ENCODE results near the gene OR10Z1. TPM values are rescaled to one million over a fixed set of nuclear protein-coding genes. Genes with fewer than 3 reads are reported as not detected.

The OR10Z1 gene
- polyA plus RNA-seq, 5 donors = 0.19 to 0.70 (median 0.29) TPM

Other genes starting within 250 kb of the OR10Z1 start
- not detected for gene OR10T2, start 205.8 kb upstream of the OR10Z1 start, polyA plus RNA-seq (ENCODE audit: insufficient read depth in 1 of 5, insufficient read length in 5 of 5, low replicate concordance in 1 of 5)
- under 1 TPM in 1 of 5 donors, not detected in 4; 0.08 TPM for gene OR10K2, start 179.0 kb upstream of the OR10Z1 start, polyA plus RNA-seq (ENCODE audit: insufficient read depth in 1 of 5, insufficient read length in 5 of 5, low replicate concordance in 1 of 5)
- gene OR10K1, start 143.4 kb upstream of the OR10Z1 start, polyA plus RNA-seq (ENCODE audit: insufficient read depth in 1 of 5, insufficient read length in 5 of 5, low replicate concordance in 1 of 5) = under 1 TPM in 1 of 5 donors, not detected in 4; 0.04 TPM
- gene OR10R2, start 133.0 kb upstream of the OR10Z1 start, polyA plus RNA-seq (ENCODE audit: insufficient read depth in 1 of 5, insufficient read length in 5 of 5, low replicate concordance in 1 of 5) = not detected
- gene OR6Y1, start 50.9 kb upstream of the OR10Z1 start, polyA plus RNA-seq (ENCODE audit: insufficient read depth in 1 of 5, insufficient read length in 5 of 5, low replicate concordance in 1 of 5) = under 1 TPM in 1 of 5 donors, not detected in 4; 0.13 TPM
- gene OR6P1, start 34.7 kb upstream of the OR10Z1 start, polyA plus RNA-seq (ENCODE audit: insufficient read depth in 1 of 5, insufficient read length in 5 of 5, low replicate concordance in 1 of 5) = not detected
- not detected for gene OR10X1, start 25.4 kb upstream of the OR10Z1 start, polyA plus RNA-seq (ENCODE audit: insufficient read depth in 1 of 5, insufficient read length in 5 of 5, low replicate concordance in 1 of 5)
- gene SPTA1, start 81.4 kb downstream of the OR10Z1 start, polyA plus RNA-seq (ENCODE audit: insufficient read depth in 1 of 5, insufficient read length in 5 of 5, low replicate concordance in 1 of 5) = 10 to 100 TPM in 2 of 5 donors, 1 to 10 TPM in 3; 8.3 to 26.4 (median 8.9) TPM
- not detected for gene OR6K2, start 95.4 kb downstream of the OR10Z1 start, polyA plus RNA-seq (ENCODE audit: insufficient read depth in 1 of 5, insufficient read length in 5 of 5, low replicate concordance in 1 of 5)
- under 1 TPM in 2 of 5 donors, not detected in 3; 0.09 TPM for gene OR6K3, start 115.5 kb downstream of the OR10Z1 start, polyA plus RNA-seq (ENCODE audit: insufficient read depth in 1 of 5, insufficient read length in 5 of 5, low replicate concordance in 1 of 5)
- not detected for gene OR6K6, start 149.5 kb downstream of the OR10Z1 start, polyA plus RNA-seq (ENCODE audit: insufficient read depth in 1 of 5, insufficient read length in 5 of 5, low replicate concordance in 1 of 5)
- not detected for gene OR6N1, start 166.9 kb downstream of the OR10Z1 start, polyA plus RNA-seq (ENCODE audit: insufficient read depth in 1 of 5, insufficient read length in 5 of 5, low replicate concordance in 1 of 5)
- gene OR6N2, start 175.9 kb downstream of the OR10Z1 start, polyA plus RNA-seq (ENCODE audit: insufficient read depth in 1 of 5, insufficient read length in 5 of 5, low replicate concordance in 1 of 5) = not detected
- gene MNDA, start 226.1 kb downstream of the OR10Z1 start, polyA plus RNA-seq (ENCODE audit: insufficient read depth in 1 of 5, insufficient read length in 5 of 5, low replicate concordance in 1 of 5) = 1 to 10 TPM; 4.3 to 6.9 (median 4.8) TPM

Measured in right lung (tissue), 5 donors.